ENCODE measurements around the gene TMEM154.

The TMEM154 gene

GRCh38 chr4:152697284-152698088 lies 17.7 kb upstream of the TMEM154 start:
- TF ChIP-seq, protein P1, sequence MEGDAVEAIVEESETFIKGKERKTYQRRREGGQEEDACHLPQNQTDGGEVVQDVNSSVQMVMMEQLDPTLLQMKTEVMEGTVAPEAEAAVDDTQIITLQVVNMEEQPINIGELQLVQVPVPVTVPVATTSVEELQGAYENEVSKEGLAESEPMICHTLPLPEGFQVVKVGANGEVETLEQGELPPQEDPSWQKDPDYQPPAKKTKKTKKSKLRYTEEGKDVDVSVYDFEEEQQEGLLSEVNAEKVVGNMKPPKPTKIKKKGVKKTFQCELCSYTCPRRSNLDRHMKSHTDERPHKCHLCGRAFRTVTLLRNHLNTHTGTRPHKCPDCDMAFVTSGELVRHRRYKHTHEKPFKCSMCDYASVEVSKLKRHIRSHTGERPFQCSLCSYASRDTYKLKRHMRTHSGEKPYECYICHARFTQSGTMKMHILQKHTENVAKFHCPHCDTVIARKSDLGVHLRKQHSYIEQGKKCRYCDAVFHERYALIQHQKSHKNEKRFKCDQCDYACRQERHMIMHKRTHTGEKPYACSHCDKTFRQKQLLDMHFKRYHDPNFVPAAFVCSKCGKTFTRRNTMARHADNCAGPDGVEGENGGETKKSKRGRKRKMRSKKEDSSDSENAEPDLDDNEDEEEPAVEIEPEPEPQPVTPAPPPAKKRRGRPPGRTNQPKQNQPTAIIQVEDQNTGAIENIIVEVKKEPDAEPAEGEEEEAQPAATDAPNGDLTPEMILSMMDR (IDR thresholded peaks at IDR 0.05; ENCODE audit: low read length, missing control alignments) = no peak
- no peak overlapping the region for H3K4me3 ChIP-seq (replicated peaks; ENCODE audit: low read depth, low read length)
- DNase-seq (ENCODE audit: low read depth) = no peak

DNA sequence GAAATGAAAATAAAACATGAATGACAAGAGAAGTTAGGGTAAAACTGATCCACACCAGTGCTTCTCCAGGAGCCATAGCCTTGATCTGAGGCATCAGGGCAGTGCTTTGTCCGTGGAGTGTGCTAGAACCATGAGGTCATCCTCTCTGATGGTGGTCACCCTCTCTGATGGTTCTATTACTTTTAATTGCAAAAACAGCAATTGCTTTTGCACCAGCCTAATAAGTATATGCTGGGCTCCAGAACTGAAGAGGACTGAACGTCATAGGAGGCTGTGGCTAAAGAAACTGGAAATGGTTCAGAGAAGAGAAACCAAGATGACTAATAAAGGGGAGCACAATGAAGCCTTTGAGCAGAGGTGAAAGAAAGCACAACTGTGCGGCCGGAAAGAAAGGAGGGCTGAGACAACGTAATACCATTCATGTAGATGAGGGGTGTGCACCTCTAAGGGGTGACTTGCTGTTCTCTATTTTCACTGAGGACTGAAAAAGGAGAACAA lies 17.0 kb upstream of the TMEM154 start:
- DNase-seq (ENCODE audit: low read depth) = peak; percentile 79
- no peak overlapping the region for H3K4me3 ChIP-seq (replicated peaks; ENCODE audit: low read depth, low read length)
- TF ChIP-seq, protein P1 (IDR thresholded peaks at IDR 0.05; ENCODE audit: low read length, missing control alignments) = no peak

DNA sequence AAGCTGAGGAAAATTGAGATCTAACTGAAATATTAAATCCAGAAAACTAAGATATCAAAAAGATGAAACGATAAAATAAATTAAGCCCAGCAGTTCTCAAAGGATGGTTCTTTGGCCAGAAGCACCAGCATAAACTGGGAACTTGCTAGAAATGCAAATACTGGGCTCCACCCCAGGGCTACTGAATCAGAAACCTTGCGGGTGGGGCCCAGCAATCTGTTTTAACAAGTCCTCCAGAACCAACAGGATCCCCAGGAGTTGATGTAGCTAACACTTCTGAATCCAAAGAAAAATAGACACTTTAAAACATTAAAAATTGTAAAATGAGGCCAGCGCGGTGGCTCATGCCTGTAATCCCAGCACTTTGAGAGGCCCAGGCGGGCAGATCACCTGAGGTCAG lies 14.1 kb upstream of the TMEM154 start:
- TF ChIP-seq, protein P1 (IDR thresholded peaks at IDR 0.05; ENCODE audit: low read length, missing control alignments) = no peak
- DNase-seq (ENCODE audit: low read depth) = no peak

GRCh38 chr4:152691761-152692160 lies 12.0 kb upstream of the TMEM154 start:
- TF ChIP-seq, protein P1 (IDR thresholded peaks at IDR 0.05; ENCODE audit: low read length, missing control alignments) = no peak
- no peak for DNase-seq (ENCODE audit: low read depth)

More for the DNA sequence above, 14.1 kb upstream of the TMEM154 start:
- no peak overlapping the region for H3K4me3 ChIP-seq (replicated peaks; ENCODE audit: low read depth, low read length)

GRCh38 chr4:152690706-152691651 lies 11.2 kb upstream of the TMEM154 start:
- H3K4me3 ChIP-seq (replicated peaks; ENCODE audit: low read depth, low read length) = no peak overlapping the region
- no peak for DNase-seq (ENCODE audit: low read depth)
- TF ChIP-seq, protein P1 (IDR thresholded peaks at IDR 0.05; ENCODE audit: low read length, missing control alignments) = no peak

More at GRCh38 chr4:152691761-152692160, 12.0 kb upstream of the TMEM154 start:
- H3K4me3 ChIP-seq (replicated peaks; ENCODE audit: low read depth, low read length) = no peak overlapping the region

GRCh38 chr4:152689615-152690501 lies 10.1 kb upstream of the TMEM154 start:
- DNase-seq (ENCODE audit: low read depth) = no peak
- no peak overlapping the region for H3K4me3 ChIP-seq (replicated peaks; ENCODE audit: low read depth, low read length)
- TF ChIP-seq, protein P1 (IDR thresholded peaks at IDR 0.05; ENCODE audit: low read length, missing control alignments) = no peak

Measured in fibroblast of pulmonary artery (primary cell).